Right renal pelvis (tissue), 4 donors: ENCODE measurements around the gene CD160. TPM values are rescaled to one million over a fixed set of nuclear protein-coding genes. Genes with fewer than 3 reads are reported as not detected.
"Not testable (repeated sequence)": the region's sequence is repeated elsewhere in the genome, so short reads cannot be mapped to it uniquely, and the experiment has no call there.

ENCODE experiments used
- DNase-seq, 4 donors: peaks; one replicate each; pipeline ENCODE4 v3.0.0-alpha.2; 2013; ENCODE audit warnings: low read depth in 4 of 4, low spot score in 3 of 4, missing footprints in 1 of 4
- polyA plus RNA-seq, 4 donors: library from polyadenylated mRNA; unstranded; fragments of 120-200 nt; gene quantifications; one replicate each; pipeline ENCODE4 v1.2.1, GENCODE V29; 2013; ENCODE audit not compliant: insufficient read length in 4 of 4

CD160 gene
- polyA plus RNA-seq, 4 donors, result 0.69 to 0.84 (median 0.78) TPM

DNA sequence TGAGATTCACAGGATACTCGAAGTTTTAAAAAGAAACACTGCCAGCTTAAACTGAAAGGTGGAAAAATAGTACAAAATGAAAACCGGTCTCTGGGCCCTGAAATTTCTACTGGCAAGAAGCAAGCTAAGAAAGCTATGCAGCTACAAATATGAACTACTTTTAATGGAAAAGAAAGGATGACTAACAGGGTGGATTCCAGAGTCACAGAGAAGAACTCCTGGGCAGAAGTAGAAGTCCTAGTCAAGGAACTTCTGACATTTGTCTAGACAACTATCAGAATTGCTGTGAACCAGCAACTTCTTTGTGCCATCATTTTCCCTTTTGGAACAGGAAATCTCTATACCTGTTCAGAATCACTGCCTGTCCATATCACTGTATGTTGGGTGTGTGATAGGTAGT, 38.1 kb downstream of the CD160 start:
- no peak for DNase-seq

DNA sequence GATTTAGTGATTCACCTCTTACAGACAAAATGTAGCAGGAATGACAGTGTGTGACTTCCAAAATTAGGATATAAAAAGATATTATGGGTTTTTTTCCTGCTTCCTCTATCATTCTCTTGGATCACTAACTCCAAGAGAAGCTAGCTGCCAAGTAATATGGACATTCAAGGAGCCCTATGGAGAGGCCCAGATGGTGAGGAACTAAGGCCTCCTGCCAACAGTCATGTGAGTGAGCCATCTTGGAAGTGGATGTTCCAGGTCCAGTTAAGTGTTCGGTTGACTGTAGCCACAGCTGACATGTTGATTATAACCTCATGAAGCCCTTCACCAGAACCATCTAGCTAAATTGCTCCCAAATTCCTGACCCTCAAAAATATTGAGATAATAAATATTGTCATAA, 38.8 kb downstream of the CD160 start:
- DNase-seq, result no peak

DNA sequence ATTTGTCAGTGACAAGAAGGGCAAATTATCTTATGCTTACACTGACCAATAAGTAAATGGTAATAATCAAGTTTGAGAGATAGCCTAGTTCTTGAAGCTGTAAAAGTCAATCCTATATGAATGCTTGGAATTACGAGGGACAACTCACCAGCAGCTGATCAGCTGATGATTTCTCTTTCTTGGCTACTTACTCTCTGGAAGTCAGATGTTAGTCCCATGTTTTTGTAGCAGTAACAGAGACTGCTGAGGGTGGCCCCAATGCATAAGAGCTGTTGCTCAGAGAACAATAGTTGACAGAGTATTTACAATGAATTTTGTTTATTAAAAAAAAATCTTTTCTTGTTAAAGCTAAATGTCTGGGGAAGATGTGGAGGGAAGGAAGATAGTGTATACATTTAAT, 39.3 kb downstream of the CD160 start:
- no peak for DNase-seq

DNA sequence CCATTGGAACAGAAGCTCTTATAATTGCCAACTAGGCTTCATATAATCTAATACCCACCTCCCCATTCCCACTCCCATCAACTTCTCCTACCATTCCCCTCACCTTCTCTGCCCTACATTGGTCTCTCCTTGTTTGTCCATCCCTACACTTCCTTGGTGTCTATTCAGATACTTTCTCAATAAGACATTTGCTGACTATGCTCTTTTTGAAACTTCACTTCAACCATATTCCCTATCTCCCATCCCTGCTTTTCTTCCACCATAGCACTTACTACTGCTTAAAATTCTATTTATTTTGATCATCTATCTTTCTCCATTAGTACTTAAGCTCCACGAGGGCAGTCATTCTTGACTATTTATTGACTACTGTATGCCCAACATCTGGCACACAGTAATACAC, 40.4 kb downstream of the CD160 start:
- DNase-seq, result no peak

DNA sequence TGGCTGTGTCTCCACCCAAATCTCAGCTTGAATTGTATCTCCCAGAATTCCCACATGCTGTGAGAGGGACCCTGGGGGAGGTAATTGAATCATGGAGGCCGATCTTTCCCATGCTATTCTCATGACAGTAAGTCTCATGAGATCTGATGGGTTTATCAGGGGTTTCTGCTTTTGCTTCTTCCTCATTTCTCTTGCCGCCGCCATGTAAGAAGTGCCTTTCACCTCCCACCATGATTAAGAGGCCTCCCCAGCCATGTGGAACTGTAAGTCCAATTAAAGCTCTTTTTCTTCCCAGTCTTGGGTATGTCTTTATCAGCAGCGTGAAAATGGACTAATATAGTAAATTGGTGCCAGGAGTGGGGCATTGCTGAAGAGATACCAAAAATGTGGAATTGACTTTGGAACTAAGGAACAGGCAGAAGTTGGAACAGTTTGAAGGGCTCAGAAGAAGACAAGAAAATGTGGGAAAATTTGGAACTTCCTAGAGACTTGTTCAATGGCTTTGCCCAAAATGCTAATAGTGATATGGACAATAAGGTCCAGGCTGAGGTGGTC, 41.2 kb downstream of the CD160 start:
- DNase-seq, result not testable (repeated sequence)

DNA sequence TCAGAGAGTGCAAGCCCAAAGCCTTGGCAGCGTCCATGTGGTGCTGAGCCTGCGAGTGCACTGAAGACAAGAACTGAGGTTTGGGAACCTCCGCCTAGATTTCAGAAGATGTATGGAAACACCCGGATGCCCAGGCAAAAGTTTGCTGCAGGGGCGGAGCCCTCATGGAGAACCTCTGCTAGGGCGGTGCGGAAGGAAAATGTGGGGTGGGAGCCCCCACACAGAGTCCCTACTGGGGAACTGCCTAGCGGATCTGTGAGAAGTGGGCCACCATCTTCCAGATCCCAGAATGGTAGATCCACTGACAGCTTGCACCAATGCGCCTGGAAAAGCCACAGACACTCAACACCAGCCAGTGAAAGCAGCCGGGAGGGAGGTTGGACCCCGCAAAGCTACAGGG, 42.2 kb downstream of the CD160 start:
- DNase-seq, result not testable (repeated sequence)

DNA sequence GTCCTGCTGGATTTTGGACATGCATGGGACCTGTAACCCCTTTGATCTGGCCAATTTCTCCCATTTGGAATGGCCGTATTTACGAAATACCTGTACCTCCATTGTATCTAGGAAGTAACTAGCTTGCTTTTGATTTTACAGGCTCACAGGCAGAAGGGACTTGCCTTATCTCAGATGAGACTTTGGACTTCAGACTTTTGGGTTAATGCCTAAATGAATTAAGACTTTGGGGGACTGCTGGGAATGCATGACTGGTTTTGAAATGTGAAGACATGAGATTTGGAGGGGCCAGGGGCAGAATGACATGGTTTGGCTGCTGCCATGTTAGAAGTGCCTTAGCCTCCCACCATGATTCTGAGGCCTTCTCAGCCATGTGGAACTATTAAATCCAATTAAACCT, 42.7 kb downstream of the CD160 start:
- not testable (repeated sequence) for DNase-seq

DNA sequence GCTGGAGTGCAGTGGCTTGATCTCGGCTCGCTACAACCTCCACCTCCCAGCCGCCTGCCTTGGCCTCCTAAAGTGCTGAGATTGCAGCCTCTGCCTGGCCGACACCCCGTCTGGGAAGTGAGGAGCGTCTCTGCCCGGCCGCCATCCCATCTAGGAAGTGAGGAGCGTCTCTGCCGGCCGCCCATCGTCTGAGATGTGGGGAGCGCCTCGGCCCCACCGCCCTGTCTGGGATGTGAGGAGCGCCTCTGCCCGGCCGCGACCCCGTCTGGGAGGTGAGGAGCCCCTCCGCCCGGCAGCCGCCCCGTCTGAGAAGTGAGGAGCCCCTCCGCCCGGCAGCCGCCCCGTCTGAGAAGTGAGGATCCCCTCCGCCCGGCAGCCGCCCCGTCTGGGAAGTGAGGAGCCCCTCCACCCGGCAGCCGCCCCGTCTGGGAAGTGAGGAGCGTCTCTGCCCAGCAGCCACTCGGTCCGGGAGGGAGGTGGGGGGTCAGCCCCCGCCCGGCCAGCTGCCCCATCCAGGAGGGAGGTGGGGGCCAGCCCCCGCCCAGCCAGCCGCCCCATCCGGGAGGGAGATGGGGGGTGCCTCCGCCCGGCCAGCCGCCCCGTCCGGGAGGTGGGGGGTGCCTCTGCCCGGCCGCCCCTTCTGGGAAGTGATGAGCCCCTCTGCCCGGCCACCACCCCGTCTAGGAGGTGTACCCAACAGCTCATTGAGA, 45.1 kb downstream of the CD160 start:
- DNase-seq, result not testable (repeated sequence)

DNA sequence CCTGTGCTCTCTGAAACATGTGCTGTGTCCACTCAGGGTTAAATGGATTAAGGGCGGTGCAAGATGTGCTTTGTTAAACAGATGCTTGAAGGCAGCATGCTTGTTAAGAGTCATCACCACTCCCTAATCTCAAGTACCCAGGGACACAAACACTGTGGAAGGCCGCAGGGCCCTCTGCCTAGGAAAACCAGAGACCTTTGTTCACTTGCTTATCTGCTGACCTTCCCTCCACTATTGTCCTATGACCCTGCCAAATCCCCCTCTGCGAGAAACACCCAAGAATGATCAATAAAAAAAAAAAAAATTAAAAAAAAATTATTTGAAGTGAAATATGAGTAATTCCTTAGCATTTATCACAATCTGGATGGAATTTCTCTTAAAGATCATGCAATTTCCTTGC, 45.8 kb downstream of the CD160 start:
- DNase-seq, result not testable (repeated sequence)

DNA sequence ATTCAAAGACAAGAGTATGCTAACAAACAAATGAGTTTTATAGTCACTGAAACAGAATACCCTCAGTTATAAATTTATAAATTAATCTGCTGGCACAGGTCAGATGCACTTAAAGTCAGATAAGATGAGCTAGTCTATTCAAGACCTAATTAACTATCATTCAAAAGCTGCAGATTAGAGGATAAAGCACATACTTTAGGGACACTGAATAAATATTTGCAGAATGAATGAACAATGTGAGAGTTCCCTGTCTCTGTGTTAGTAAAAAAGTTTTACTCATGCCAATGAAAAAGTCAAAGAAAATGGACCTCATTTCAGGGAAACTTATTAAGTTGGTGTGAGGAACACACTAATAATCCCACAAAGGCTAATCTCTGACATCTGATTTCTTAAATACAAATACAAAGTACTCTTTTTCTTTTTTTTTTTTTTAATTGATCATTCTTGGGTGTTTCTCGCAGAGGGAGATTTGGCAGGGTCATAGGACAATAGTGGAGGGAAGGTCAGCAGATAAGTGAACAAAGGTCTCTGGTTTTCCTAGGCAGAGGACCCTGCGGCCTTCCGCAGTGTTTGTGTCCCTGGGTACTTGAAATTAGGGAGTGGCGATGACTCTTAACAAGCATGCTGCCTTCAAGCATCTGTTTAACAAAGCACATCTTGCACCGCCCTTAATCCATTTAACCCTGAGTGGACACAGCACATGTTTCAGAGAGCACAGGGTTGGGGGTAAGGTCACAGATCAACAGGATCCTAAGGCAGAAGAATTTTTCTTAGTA, 46.5 kb downstream of the CD160 start:
- not testable (repeated sequence) for DNase-seq

DNA sequence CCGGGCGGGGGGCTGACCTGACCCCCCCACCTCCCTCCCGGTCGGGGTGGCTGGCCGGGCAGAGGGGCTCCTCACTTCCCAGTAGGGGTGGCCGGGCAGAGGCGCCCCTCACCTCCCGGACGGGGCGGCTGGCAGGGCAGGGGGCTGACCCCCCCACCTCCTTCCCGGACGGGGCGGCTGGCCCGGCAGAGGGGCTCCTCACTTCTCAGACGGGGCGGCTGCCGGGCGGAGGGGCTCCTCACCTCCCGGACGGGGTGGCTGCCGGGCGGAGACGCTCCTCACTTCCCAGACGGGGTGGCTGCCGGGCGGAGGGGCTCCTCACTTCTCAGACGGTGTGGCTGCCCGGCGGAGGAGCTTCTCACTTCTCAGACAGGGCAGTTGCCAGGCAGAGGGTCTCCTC, 47.6 kb downstream of the CD160 start:
- DNase-seq, result not testable (repeated sequence)

DNA sequence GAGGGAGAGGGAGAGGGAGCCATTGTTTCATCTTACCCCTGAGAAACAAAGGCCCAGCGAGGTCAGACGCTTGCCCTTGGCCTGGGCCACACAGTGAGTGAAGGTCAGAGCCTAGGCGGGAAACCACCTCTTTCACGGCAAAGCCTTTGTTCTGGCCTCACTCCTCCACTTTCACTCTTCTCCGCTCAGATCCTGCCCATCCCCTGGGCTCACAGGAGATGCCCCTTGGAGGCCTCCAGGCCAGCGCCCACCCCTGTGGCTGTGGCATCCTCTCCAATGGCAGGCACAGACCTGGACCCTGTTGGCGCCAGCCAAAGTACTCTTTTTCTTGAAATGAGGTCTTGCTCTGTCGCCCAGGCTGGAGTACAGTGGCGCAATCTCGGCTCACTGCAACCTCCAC, 48.7 kb downstream of the CD160 start:
- DNase-seq, result not testable (repeated sequence)

DNA sequence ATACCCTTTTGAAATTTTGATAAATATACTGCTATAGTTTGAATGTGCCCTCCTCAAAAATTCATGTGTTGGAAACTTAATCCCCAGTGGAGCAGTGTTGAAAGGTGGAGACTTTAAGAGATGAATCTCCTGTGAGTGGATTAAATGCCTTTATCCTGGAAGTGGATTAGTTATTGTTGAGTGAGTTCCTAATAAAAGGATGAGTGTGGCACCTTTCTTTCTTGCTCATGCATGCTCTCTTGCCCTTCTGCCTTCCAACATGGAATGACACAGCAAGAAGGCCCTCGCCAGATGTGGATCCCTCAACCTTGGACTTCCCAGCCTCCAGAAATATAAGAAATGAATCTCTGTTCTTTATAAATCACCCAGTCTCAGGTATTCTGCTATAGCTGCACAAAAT, 51.8 kb downstream of the CD160 start:
- no peak for DNase-seq

DNA sequence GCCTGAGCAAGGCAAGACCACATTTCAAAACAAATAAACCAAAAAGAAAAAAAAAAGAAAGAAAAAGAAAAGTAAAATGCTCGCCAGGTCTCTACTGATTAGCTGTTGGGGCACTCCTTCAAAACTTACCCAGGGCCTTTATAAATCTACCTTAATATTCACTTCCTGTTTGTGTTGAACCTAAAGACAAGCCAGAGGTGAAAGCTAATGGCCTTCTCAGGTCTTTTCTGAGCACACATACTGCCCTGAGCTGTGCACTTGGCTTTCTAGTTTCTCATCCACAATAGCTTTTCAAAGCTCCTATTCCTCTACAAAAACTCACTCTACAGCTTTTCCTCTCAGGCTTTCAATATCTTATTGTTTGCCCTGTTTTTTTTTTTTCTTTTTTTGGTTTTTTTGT, 54.1 kb downstream of the CD160 start:
- no peak for DNase-seq

DNA sequence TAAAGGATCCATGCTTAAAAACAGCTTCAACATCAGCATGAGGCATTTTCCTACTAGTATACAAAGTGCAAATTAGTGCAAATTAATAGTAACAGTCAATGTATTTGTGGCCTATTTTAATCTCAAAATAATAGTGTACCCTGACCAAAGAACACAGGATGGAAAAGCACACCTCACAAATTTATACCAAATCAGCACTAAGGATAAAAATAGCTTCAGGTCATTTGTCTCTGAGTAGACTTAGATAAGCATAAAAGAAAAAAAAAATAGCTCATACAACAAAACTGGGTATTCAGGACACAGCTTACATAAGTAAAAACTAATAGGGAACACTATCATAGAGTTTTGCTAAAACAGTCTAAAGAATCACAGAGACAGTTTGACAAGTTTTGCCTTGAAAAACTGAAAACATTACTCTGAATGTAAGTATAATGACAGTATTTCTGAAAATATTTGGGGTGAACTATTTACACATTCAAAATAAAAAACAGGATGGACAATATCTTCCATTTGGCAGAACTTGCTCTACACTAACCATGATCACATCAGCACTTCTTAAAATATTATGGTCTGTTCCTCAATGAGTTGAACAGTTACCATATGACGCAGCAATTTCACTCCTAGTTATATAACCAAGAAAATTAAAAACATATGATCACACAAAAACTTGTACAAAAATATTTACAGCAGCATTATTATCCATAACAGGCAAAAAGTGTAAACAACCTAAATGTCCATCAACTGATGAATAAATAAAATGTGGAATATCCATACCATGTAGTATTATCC, 58.3 kb downstream of the CD160 start:
- no peak for DNase-seq

DNA sequence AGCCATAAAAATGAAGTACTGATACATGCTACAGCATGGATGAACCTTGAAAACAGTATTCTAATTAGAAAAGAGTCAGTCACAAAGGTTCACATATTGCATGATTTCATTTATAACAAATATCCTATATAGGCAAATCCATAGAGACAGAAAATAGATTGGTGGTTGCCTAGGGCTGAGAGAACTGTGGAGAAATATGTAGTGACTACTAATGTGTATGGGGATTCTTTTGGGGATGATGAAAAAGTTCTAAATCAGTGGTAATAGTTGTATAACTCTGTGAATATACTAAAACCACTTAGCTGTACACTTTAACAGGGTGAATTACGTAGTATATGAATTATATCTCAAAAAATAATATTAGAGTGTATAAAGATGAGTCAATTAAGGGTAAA, 58.8 kb downstream of the CD160 start:
- no peak for DNase-seq

DNA sequence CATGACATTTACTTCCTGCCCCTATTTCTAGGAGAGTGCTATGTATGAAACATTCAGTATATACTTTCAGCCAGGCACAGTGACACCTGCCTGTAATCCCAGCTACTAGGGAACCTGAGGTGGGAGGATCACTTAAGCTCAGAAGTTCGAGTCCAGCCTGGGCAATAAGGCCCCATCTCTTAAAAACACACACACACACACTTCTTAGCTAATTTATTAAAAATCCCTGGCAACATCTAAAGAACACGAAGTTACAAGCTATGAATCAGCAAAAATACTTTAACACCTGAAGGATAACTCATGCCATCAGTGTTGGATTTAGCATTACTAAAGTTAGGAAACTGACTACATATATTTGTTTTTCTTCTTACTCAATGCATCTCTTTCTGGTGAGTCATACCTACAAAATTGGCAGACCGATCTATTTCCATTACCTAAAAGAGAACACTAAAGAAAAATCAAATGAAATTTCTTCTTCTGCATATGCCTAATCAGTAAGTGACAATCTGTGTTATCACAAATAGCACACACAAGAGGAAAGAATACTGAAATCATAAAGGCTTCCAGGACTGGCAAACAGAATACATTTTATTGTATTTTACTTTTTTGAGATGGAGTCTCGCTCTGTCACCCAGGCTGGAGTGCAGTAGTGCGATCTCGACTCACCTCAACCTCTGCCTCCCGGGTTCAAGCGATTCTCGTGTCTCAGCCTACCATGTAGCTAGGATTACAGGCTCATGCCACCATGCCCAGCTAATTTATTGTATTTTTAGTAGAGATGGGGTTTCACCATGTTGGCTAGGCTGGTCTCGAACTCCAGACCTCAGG, 63.2 kb downstream of the CD160 start:
- DNase-seq, result no peak

DNA sequence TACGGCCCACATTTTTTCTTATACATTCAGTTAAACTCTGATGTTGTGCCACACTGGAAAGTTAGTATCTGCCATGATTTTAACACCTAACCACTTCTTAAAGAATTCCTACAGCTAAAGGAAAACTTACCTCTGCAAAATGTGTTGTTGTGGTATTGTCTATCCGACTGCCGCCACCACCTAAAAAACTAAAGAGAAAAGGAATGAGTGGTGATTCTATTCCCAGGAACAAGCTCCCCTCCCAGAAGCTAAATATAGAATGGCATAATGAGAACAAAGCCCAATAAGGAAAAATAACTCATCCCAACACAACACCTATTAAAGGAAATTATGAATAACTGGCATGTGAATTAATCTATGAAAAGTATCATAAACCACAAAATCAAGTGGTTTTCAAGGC, 65.1 kb downstream of the CD160 start:
- no peak for DNase-seq

DNA sequence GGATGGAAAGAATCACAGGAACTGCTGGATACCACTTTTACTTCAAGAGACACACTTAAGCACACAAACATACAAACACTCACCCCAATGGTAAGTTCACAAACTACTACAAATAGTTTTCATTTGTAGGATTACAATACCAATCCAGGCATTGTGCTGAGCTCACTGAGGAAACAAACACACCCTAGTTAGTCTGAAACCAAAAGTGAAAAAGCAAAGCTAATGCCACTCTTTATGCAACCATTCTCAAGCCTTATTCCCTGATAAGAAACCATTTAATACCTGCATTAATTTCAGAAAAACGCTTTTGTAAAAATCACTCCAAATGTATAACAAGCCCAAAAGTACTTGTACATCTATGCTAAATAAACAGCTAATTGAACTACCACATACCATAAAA, 66.2 kb downstream of the CD160 start:
- no peak for DNase-seq

DNA sequence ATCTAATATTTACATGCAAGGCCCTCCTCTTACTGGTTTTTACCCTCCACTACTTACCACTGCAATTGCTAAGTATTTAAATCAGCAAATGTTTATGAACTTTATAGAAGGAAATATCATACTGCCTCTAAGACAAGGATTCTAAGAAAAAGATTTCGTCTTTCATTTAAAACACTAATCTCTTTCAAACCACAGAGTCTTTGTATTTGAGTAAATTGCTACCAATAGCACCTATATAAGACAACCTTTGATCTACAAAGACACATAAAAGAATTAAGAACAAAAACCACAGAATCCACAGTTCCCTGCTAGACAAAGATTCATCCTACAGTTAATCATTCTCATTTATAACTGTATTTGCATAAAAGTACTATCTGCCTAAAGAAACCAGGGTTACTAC, 67.0 kb downstream of the CD160 start:
- no peak for DNase-seq
